IMR-90 (cell line): ENCODE results near the gene PSMD11. TPM values are rescaled to one million over a fixed set of nuclear protein-coding genes. Genes with fewer than 3 reads are reported as not detected.

Experiments used
- polyA plus RNA-seq, 3 experiments: library from polyadenylated mRNA; depleted of rRNA; stranded (reverse); fragments of >200 nt; gene quantifications; 2 replicates each; pipeline ENCODE4 v1.2.3, GENCODE V29; 2012; ENCODE audit warnings: low replicate concordance in 1 of 3
- total RNA-seq: library from RNA; depleted of rRNA; stranded (reverse); fragments of >200 nt; gene quantifications from 2 replicates; pipeline ENCODE4 v1.2.3, GENCODE V29; 2012
- TF ChIP-seq, protein P1 (sequence below): conservative IDR thresholded peaks from 2 replicates; pipeline ENCODE4 v1.5.1; 2012; ENCODE audit warnings: mild to moderate bottlenecking, low read depth, low read length, improper control_type of control experiment

PSMD11 gene
- total and polyA plus RNA-seq, 2 of the 4 experiments (the other 2 are of a cell fraction), result 64.7 to 85.9 TPM

DNA sequence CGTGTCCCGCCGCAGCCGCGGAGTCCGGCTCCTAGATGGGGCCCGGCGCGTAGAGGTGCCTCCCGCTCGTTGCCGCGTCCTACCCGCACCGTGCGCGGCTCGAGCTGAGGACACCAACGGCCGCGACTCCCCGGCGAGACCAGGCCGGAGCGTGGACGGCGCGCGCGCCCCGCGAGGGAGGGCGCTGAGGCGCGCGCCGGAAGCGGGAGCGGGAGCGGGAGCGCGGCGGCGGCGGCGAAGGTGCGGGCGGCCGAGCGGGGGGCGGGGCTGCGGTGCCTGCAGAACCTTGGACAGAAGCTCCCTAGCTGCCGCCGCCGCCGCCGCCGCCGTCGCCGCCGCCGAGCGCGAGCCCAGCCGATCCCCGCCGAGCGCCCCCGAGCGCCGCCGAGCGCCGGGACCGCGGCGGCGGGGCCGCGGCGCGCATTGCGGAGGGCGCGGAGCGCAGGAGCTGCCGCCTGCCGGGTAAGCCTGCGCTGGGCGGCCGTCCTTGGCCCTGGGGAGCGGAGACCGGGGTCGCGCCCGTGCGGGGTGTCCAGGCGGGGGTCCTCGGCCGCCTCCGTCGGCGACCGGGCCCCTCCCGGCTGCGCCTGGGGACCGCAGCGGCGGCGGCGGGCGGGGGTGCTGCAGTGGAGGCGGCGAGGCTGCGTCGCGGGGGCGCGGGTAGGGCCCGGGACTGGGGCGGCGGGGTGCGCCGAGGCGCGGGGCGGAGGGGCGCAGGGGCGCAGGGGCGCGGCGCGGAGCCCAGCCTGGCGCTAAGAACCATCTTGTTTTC is 42.6 kb downstream of the PSMD11 start, which contains the start of gene CDK5R1 (continued):
- TF ChIP-seq, protein P1, sequence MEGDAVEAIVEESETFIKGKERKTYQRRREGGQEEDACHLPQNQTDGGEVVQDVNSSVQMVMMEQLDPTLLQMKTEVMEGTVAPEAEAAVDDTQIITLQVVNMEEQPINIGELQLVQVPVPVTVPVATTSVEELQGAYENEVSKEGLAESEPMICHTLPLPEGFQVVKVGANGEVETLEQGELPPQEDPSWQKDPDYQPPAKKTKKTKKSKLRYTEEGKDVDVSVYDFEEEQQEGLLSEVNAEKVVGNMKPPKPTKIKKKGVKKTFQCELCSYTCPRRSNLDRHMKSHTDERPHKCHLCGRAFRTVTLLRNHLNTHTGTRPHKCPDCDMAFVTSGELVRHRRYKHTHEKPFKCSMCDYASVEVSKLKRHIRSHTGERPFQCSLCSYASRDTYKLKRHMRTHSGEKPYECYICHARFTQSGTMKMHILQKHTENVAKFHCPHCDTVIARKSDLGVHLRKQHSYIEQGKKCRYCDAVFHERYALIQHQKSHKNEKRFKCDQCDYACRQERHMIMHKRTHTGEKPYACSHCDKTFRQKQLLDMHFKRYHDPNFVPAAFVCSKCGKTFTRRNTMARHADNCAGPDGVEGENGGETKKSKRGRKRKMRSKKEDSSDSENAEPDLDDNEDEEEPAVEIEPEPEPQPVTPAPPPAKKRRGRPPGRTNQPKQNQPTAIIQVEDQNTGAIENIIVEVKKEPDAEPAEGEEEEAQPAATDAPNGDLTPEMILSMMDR, result no peak
